ENCODE data around the gene ANXA7. TPM values are rescaled to one million over a fixed set of nuclear protein-coding genes. Genes with fewer than 3 reads are reported as not detected.

The ANXA7 gene
- total and polyA plus RNA-seq, 3 donors from 2014 or later = 43.9 to 76.3 (median 64.5) TPM

DNA sequence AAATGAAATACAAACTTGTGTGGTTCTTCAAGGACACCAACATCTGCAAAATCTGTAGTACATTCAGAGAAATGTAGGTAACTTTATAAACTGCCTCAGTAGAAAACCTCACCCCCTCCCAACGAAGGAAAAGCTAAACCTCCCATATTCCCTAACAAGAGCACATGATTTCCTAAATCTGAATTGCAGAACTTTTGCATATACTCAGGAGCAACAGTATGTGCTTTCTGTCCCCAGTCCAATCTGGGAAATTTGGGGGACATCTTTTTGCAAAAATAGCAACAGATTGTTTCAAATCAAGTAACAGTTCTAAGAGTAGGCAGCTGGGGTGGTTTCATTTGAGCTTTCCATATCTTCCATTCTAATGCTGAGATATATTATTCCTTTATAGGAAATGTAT, 35.3 kb upstream of the ANXA7 start:
- TF ChIP-seq, protein P1, sequence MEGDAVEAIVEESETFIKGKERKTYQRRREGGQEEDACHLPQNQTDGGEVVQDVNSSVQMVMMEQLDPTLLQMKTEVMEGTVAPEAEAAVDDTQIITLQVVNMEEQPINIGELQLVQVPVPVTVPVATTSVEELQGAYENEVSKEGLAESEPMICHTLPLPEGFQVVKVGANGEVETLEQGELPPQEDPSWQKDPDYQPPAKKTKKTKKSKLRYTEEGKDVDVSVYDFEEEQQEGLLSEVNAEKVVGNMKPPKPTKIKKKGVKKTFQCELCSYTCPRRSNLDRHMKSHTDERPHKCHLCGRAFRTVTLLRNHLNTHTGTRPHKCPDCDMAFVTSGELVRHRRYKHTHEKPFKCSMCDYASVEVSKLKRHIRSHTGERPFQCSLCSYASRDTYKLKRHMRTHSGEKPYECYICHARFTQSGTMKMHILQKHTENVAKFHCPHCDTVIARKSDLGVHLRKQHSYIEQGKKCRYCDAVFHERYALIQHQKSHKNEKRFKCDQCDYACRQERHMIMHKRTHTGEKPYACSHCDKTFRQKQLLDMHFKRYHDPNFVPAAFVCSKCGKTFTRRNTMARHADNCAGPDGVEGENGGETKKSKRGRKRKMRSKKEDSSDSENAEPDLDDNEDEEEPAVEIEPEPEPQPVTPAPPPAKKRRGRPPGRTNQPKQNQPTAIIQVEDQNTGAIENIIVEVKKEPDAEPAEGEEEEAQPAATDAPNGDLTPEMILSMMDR (IDR thresholded peaks at IDR 0.05) = no peak
- TF ChIP-seq POLR2A (IDR thresholded peaks at IDR 0.05) = no peak
- intact Hi-C loops (cut with DNase I; ENCODE audit: low total_unique reads) = no loop called here
- WGBS, 2 donors = 68 to 91% methylated on average over 1 of the region's 1 CpG
- H3K4me1 ChIP-seq = no peaks in the 10 kb centered on the region
- H3K9me3 ChIP-seq = no peaks in the 10 kb centered on the region
- no peaks in the 10 kb centered on the region for H3K36me3 ChIP-seq (ENCODE audit: low read depth, missing control alignments)
- H3K27ac ChIP-seq = no peak overlapping the region
- DNase-seq = no peak
- no peaks in the 10 kb centered on the region for H3K27me3 ChIP-seq
- H3K4me3 ChIP-seq = no peak overlapping the region

DNA sequence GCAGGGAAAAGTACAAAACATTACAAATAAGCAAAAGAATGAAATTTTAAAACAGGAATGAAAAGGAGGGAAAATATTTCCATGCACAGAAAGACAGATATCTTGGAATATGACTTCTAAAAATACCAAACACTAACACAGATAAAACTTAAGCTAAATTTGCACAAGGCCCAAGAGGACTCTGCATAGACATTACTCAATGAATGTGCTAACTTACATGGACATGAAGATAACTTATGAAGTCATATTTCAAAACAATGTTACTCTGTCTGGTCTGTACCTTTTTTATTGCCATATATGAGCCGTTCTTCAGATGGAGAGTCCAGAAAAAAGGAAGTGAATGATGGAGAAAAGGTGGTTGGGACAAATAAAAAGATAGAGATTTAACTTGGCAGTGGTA, 34.5 kb upstream of the ANXA7 start:
- Histone ChIP-seq H3K9me3 (no peaks in the 10 kb centered on the region), H3K36me3 (ENCODE audit: low read depth, missing control alignments) (no peaks in the 10 kb centered on the region), H3K27me3 (no peaks in the 10 kb centered on the region), H3K4me3 (no peak overlapping the region), H3K4me1 (no peaks in the 10 kb centered on the region), H3K27ac (no peak overlapping the region)
- no peak for DNase-seq
- TF ChIP-seq, protein P1 (IDR thresholded peaks at IDR 0.05) = no peak
- no peak for TF ChIP-seq POLR2A (IDR thresholded peaks at IDR 0.05)
- intact Hi-C loops (cut with DNase I; ENCODE audit: low total_unique reads) = no loop called here
- 79 to 87% methylated on average over 1 of the region's 1 CpG for WGBS, 2 donors

DNA sequence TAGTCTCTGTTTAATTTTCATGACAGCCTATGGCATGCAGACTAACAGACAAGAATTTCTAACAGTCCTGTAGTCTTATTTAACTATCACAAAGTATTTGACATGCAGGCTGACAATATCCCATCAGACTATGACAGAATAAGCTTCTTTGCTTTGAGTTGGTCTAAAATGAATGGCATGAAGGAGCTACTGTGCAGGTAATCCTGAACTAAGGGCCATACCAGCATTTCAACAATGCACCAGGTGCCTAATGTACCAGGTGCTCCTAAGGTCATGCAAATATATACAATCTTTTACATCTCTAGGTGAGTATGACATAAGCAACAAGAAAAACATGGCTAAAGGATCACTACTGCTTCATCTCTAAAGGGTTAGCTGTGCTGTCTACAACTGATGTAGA, 33.1 kb upstream of the ANXA7 start:
- intact Hi-C loops (cut with DNase I; ENCODE audit: low total_unique reads) = no loop called here
- Histone ChIP-seq H3K4me1 (no peaks in the 10 kb centered on the region), H3K36me3 (ENCODE audit: low read depth, missing control alignments) (no peaks in the 10 kb centered on the region), H3K4me3 (no peak overlapping the region), H3K27me3 (no peaks in the 10 kb centered on the region), H3K9me3 (no peaks in the 10 kb centered on the region), H3K27ac (no peak overlapping the region)
- DNase-seq = no peak
- no peak for TF ChIP-seq POLR2A (IDR thresholded peaks at IDR 0.05)
- TF ChIP-seq, protein P1 (IDR thresholded peaks at IDR 0.05) = no peak

DNA sequence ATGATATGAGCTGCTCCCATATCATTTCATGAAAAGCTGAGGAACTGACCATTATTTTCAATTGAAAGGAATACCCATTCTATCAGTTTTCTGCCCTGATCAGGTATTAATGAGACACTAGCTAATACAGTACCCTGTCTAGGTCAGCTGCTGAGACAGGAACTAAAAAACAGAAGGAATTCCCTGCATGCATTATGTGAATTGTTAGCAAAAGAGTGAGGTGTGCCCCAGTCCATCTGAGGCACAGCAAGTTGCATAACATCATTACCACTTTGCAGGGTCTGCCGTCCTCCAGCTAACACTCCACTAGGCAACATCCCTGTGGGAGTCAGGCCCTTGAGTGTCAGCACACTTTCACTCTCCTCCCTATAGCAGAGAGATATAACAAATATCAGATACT, 30.6 kb upstream of the ANXA7 start:
- no peak for DNase-seq
- no peaks in the 10 kb centered on the region for H3K27me3 ChIP-seq
- WGBS, 2 donors = 88 to 100% methylated on average over 1 of the region's 1 CpG
- H3K9me3 ChIP-seq = no peaks in the 10 kb centered on the region
- no peak overlapping the region for H3K27ac ChIP-seq
- intact Hi-C loops (cut with DNase I; ENCODE audit: low total_unique reads) = no loop called here
- no peak overlapping the region for H3K4me3 ChIP-seq
- no peaks in the 10 kb centered on the region for H3K36me3 ChIP-seq (ENCODE audit: low read depth, missing control alignments)
- TF ChIP-seq POLR2A (IDR thresholded peaks at IDR 0.05) = no peak
- TF ChIP-seq, protein P1 (IDR thresholded peaks at IDR 0.05) = no peak
- H3K4me1 ChIP-seq = no peaks in the 10 kb centered on the region

DNA sequence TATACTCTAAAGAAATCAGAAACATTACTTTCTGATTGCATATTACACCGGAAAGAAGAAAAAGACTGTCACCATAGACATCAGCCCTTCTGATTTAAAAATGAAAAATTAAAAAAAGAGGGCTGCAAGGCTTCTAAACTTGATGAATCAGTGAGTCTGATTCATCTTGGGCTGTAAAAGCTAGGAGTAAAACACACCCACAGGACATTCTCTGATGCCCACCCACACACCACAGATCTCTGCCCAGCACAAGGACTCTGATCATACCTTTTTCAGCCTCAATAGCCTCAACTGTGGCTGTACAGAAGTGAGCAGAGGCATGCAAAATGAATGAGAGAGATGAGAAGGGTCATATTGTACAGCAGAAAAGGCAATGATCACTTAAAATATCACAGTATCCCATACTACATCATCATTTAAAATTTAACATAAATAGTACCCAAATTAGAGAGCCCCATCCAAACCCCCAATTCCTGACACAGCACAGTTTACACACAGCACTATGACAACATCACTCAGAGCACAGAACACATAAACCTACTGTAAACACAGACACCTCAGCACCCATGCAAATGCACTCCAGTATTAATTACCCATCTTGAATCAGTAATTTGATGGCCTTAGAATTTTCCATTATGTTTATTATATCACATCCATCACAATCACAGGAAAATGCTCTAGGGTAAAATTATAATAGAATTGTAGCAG, 25.9 kb upstream of the ANXA7 start:
- H3K27ac ChIP-seq = no peak overlapping the region
- no peak overlapping the region for H3K4me3 ChIP-seq
- no peaks in the 10 kb centered on the region for H3K9me3 ChIP-seq
- no peaks in the 10 kb centered on the region for H3K36me3 ChIP-seq (ENCODE audit: low read depth, missing control alignments)
- no peaks in the 10 kb centered on the region for H3K27me3 ChIP-seq
- TF ChIP-seq, protein P1 (IDR thresholded peaks at IDR 0.05) = no peak
- TF ChIP-seq POLR2A (IDR thresholded peaks at IDR 0.05) = no peak
- 90 to 93% methylated on average over 1 of the region's 1 CpG for WGBS, 2 donors
- intact Hi-C loops (cut with DNase I; ENCODE audit: low total_unique reads) = no loop called here
- H3K4me1 ChIP-seq = no peaks in the 10 kb centered on the region
- no peak for DNase-seq
